HG02870 (cell line): ENCODE results near the gene PAMR1.

ENCODE experiments used
- ATAC-seq: cut with Tn5 transposase; IDR thresholded peaks from one replicate; pipeline ENCODE4 v1.9.1; 2021; ENCODE audit warnings: mild to moderate bottlenecking, moderate library complexity; ENCODE audit not compliant: unreplicated experiment

The PAMR1 gene

DNA sequence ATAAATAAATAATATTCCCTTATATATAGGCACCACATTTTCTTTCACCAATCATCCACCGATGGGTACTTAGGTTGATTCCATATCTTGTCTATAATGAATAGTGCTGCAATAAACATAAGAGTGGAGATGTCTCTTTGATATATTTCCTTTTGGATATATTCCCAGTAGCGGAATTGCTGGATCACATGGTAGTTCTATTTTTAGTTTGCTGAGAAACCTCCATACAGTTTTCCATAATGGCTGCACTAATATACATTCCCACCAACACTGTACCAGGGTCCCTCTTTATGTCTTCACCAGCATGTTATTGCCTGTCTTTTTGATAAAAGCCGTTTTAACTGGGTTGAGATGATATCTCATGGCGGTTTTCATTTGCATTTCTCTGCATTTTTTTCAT, 23.6 kb downstream of the PAMR1 start:
- ATAC-seq: no peak

DNA sequence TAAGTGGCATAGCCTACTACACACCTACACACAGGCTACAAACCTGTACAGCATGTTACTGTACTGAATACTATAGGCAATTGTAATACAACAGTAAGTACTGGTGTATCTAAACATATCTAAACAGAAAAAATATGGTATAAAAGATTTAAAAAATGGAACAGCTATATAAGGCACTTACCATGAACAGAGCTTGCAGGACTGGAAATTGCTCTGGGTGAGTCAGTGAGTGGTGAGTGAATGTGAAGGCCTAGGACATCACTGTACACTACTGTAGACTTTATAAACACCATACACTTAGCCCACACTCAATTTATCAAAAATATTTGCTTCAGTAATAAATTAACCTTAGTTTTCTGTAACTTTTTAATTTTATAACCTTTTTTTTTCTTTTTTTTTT, 24.7 kb downstream of the PAMR1 start:
- ATAC-seq: no peak

DNA sequence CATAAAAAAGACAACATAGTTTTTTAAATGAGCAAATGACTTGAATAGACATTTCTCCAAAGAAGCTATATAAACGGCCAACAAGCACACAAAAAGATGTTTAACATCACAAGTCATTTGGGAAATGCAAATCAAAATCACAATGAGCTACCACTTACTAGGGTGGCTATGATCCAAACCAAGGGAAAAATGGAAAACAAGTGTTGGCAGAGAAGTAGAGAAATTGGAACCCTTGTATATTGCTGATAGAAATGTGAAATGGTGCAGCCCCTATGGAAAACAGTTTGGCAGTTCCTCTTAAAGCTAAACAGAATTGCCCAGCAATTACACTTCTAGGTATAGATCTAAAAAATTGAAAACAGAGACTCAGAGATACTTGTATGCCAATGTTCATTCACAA, 29.0 kb downstream of the PAMR1 start:
- no peak for ATAC-seq

DNA sequence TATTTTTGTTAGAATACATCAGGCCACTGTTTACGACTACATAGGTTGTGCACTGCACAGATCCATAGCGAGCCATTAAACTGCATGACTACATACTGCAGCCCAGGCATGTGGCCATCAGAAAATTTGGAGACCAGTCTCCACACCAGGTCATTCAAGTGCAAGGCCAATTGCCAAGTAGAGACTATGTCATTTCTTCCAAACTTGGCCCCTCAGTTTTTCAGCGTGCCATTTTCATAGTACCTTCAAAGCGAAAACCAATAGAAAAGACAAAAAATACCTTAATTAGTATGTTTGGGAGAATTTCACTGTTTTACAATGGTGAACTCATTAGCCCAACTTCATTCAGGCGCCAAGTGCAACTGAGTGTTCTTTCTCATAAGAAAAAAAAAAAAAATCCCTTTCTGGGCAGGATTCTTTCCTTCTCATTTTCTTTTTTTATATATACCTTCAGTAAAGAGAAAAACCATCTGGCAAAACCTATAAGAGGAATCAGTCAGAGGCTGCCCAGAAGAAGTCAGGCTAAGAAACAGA, 30.4 kb downstream of the PAMR1 start:
- no peak for ATAC-seq

DNA sequence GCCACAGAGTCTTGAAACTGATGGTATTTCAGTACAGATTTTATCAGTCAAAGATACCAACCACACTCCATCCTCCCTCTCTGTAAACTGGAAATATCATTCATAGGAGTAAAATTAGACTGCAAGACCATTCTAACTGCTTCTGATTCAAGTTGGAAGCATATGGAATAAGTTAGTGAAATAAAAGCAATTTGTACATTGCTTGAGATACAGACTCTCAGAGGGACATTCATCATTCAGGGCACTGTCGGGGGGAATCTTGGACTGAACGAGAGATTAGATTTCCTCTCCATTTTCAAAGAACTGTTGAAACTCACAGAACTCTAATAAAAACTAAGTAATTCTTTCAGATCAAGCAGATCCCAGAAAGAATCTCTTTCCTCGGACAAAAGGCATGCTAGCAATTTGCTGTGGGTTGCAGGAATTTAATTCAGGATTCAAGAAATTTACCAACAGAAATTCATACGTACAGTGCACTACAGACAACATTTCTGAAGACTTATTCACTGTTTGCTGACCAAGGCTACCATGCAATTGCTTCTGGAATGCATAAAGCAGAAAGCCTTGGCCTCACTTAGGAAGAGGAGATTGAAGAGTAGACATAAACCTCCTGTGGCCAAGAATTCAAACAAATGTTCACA, 34.1 kb downstream of the PAMR1 start:
- no peak for ATAC-seq

DNA sequence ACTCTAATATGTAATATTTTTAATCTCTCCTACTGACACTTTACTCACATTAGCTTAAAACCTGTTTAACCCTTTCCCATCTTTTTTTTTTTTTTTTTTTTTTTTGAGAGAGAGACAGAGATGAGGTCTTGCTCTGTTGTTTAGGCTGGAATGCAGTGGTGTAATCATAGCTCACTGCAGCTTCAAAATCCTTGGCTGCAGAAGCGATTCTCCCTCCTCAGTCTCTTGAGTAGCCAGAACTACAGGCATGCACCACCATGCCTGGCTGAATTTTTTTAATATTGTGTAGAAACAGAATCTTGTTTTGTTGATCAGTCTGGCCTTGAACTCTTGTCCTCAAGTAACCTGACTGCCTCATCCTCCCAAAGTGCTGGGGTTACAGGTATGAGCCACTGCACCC, 37.3 kb downstream of the PAMR1 start:
- no peak for ATAC-seq

- ATAC-seq: no peak
These were observed 37.8 kb downstream of the PAMR1 start for GRCh38 chr11:35487532-35488078.

DNA sequence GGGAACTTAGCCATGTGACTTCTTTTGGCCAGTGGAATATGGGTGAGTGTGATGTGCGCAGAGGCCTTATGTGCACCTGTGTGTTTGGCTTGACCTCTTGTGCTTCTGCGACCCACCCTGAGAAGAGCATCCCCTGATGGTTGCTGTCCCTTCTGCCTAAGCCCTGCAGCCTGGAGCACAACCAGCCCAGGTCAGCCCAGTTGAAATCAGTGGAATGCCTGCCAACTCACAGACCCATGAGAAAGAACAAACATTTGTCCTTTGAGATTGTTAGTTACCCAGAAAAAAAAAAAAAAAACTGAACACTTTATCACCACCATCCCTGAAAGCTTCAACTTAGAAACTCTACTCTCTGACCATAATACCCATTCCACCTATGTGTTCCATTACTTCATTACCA, 38.5 kb downstream of the PAMR1 start:
- no peak for ATAC-seq

- ATAC-seq: no peak
These were observed 39.0 kb downstream of the PAMR1 start for GRCh38 chr11:35486446-35486845.

DNA sequence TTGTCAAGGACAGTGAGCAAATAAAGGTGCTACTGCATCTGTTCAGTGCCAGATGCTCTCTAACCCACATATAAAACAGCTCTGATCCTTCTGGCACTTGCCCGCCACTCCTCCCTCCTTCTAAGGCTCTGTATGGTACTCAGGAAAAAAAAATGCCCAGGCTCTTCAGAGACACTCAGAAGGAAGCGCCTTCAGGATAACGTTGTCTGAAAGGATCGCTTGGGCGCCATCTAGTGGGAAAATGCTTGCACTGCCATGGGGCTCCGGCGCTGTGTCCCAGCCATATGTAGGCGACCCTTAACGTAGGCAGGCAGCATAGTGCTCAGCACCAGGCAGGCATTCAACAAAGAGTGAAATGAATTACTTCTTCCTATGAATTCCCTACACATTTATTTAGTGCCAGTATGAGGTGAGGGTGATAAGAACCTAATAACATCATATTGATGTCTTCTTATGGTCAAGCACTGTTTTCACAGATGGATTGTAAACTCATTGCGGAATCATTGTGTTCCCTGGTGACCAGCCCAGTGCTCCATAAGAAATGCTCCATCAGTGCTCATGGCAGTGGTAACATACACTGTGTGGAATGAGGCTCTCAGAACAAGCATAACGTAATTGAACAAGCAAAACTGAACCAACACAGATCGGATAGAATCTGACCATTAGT, 39.6 kb downstream of the PAMR1 start:
- ATAC-seq: peak; percentile 92

- no peak for ATAC-seq
These were observed 41.0 kb downstream of the PAMR1 start for GRCh38 chr11:35484435-35484834.

- no peak for ATAC-seq
These were observed 42.1 kb downstream of the PAMR1 start for GRCh38 chr11:35483131-35483820.

GRCh38 chr11:35479731-35480130, 45.7 kb downstream of the PAMR1 start:
- no peak for ATAC-seq

DNA sequence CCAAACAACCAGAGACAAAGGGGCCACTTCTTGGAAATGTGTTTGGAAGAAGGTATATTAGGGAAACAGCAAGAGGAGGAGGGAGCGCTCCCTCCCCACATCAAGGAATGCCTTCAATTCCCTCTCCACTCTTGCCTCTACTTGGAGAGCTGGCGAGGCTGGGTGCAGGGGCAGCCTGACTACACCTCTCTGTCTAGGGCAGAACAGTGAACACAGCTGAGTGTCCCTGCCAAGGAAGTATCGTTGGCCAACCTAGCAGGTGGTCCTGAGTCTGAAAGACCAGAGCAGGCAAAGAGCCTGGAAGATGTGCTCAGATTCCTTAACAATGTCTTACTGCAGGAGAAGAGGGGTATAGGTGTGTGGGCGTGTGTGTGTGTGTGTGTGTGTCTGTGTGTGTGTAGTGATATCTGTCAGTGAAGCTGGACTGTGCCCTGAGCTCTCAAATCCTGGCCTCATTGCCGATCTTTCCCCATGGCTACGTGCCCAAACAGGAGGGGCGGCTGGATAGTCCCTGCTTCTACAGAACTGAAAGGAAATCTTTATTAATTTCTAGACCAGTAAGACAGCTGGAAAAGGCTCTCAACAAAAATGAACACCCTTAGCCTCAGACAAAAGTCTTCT, 46.8 kb downstream of the PAMR1 start:
- ATAC-seq: no peak

DNA sequence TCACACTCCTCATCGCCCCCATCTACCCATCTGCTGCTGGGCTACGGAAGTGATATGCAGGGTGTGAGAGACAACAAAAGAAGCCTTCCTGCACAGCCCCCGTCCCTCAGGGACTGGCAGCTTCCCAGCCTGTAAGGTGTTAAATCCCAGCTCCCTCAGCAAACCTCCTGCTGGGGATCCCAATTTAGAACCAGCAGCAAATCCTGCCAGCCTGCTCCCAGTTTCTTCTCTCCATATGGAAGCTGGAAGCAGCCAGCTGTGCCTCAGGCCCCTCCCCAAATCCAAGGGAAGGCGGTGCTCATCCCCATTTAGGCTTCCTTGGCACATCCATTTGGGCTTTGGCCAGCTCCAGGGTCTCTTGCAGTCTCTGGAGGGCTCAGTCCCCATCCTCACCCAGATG, 47.5 kb downstream of the PAMR1 start:
- no peak for ATAC-seq

GRCh38 chr11:35474688-35475087, 50.7 kb downstream of the PAMR1 start:
- ATAC-seq: no peak

- ATAC-seq: no peak
These were observed 51.5 kb downstream of the PAMR1 start for GRCh38 chr11:35473795-35474374.

DNA sequence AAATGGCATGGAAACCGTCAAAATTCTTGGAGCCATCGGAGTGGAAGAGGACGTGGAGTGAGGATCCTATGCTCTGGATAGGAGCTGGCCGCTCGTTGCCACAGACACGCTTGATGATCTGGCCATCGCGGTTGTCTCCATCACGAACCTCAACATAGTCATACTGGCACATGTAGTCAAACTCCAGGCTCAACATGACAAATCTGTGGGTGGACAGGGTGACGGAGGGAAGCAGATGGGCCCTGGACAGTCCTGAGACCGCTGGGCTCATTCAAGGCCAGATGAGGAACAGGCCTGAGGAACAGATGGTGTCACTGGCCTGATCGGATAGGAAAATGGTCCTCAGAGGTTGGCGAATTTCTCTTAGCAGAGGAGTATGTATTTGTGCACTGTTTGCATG, 54.8 kb downstream of the PAMR1 start:
- ATAC-seq: no peak

GRCh38 chr11:35466058-35466457, 59.4 kb downstream of the PAMR1 start:
- no peak for ATAC-seq

GRCh38 chr11:35464308-35464707, 61.1 kb downstream of the PAMR1 start:
- no peak for ATAC-seq

GRCh38 chr11:35463331-35463751, 62.1 kb downstream of the PAMR1 start:
- ATAC-seq: no peak
